PC-3 (cell line): Measurements from ENCODE around the gene GPD1L.
"Not testable (repeated sequence)": the region's sequence is repeated elsewhere in the genome, so short reads cannot be mapped to it uniquely, and the experiment has no call there.

ENCODE experiments used
- CTCF ChIP-seq: fragments of 300-600 bp; sonication (generic); conservative IDR thresholded peaks from 2 replicates; pipeline ENCODE4 v1.5.1; 2017; ENCODE audit warnings: antibody characterized with exemption, low read depth, mild to moderate bottlenecking, low read length
- EZH2 ChIP-seq: fragments of 300-600 bp; sonication (generic); IDR thresholded peaks from one replicate; pipeline ENCODE4 v1.6.1; 2017; ENCODE audit warnings: antibody characterized with exemption, mild to moderate bottlenecking, low read length; ENCODE audit not compliant: unreplicated experiment
- EZH2phosphoT487 ChIP-seq: fragments of 300-600 bp; sonication (generic); IDR thresholded peaks from 2 replicates; pipeline ENCODE4 v1.6.1; 2018; ENCODE audit warnings: mild to moderate bottlenecking, antibody characterized with exemption, low read length, borderline replicate concordance

DNA sequence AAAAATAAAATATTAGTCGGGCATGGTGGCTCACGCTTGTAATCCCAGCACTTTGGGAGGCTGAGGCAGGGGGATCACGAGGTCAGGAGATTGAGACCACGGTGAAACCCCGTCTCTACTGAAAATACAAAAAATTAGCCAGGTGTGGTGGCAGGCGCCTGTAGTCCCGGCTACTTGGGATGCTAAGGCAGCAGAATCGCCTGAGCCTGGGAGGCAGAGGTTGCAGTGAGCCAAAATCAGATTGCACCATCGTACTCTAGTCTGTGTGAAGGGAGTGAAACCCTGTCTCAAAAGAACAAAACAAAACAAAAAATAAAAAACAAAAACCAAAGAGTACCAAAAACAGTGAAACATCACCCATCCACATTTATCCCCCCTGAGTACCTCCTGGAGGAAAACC is 1.8 kb downstream of the GPD1L start:
- not testable (repeated sequence) for TF ChIP-seq CTCF, EZH2phosphoT487, EZH2
